A549 (cell line): ENCODE results near the gene ATP6V1F.

Source experiments
- CTCF ChIP-seq: fragments of >200 bp; sonication (Bioruptor Twin); formaldehyde crosslinking; IDR thresholded peaks from 3 replicates; pipeline ENCODE4 v1.5.1; 2016
- POLR2A ChIP-seq: IDR thresholded peaks from 2 replicates; pipeline ENCODE4 v1.6.1; 2012; ENCODE audit warnings: mild to moderate bottlenecking, low read length
- TF ChIP-seq, protein P1 (sequence below): fragments of 450-650 bp; IDR thresholded peaks from 2 replicates; pipeline ENCODE4 v1.6.1; 2014; ENCODE audit warnings: antibody characterized with exemption

DNA sequence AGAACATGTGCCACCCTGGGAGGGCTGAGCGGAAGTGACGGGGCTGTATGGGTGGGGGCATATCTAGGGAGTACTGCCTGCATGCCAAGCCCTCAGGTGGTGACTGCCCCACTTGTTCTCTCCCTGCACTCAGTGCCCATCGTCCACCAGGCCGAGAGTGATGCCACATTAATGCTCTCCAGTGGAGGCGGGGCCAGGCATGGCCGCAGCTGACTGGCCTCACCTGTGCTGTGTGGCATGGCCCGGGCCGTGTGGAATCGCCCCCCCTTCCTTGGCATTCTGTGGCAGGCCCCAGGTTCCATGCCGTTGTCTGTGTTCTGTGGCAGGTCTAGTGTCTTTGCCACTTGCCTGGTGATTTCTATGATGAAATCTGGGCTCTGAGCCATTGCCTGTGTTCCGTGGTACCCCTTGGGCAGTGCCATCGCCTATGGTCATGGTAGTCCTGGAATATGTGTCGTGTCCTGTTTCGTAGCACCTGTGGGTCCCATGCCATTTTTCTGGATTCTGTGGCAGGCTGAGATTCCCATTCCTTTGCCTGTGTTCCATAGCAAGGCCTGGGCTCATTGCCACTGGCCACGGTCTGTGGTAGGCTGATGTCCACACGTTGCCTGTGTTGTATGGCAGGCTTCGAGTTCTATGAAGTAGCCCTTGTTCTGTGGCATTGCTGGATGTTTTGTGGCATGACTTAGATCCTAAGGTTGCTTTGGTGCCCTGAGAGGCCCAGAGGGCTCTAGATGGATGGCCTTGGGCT lies 23.5 kb upstream of the ATP6V1F start:
- TF ChIP-seq CTCF, result no peak
- TF ChIP-seq, protein P1, sequence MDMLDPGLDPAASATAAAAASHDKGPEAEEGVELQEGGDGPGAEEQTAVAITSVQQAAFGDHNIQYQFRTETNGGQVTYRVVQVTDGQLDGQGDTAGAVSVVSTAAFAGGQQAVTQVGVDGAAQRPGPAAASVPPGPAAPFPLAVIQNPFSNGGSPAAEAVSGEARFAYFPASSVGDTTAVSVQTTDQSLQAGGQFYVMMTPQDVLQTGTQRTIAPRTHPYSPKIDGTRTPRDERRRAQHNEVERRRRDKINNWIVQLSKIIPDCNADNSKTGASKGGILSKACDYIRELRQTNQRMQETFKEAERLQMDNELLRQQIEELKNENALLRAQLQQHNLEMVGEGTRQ, result no peak
- TF ChIP-seq POLR2A, result no peak
